HFFc6 (cell line): ENCODE results near the gene ZBTB16. TPM values are rescaled to one million over a fixed set of nuclear protein-coding genes. Genes with fewer than 3 reads are reported as not detected.

ENCODE experiments used
- DNase-seq: peaks from one replicate; pipeline ENCODE4 v3.0.0-alpha.2; 2018
- H3K27ac Mint-ChIP-seq: 2 replicates; pipeline ENCODE4 v1.8.0; 2020; ENCODE audit warnings: mild to moderate bottlenecking, mixed read lengths
- H3K27me3 Mint-ChIP-seq: 2 replicates; pipeline ENCODE4 v1.8.0; 2021; ENCODE audit warnings: mild to moderate bottlenecking, moderate library complexity, mixed read lengths; ENCODE audit not compliant: insufficient read depth
- H3K36me3 Mint-ChIP-seq: 2 replicates; pipeline ENCODE4 v1.8.0; 2021; ENCODE audit warnings: low read depth, mixed read lengths
- H3K4me1 Mint-ChIP-seq: 2 replicates; pipeline ENCODE4 v1.8.0; 2020; ENCODE audit warnings: low read depth, mixed read lengths
- H3K4me3 Mint-ChIP-seq: 2 replicates; pipeline ENCODE4 v1.8.0; 2020; ENCODE audit warnings: mild to moderate bottlenecking, moderate library complexity, mixed read lengths
- H3K9me3 Mint-ChIP-seq: 2 replicates; pipeline ENCODE4 v1.8.0; 2020; ENCODE audit warnings: mild to moderate bottlenecking, mixed read lengths
- total RNA-seq, 6 experiments: library from RNA; stranded (reverse); fragmentation: NEBNext Ultra II Directional; extraction: Animal tissue kit (Norgen Biotek cat#: 25700); gene quantifications; 2 replicates in 1 of 6; 3 replicates in 5 of 6; pipeline ENCODE4 v1.2.3, GENCODE V29; 2021
- TF ChIP-seq, protein P1 (sequence below): fragments of 200-600 bp; sonication (generic); IDR thresholded peaks from 2 replicates; pipeline ENCODE4 v1.5.0; 2021; ENCODE audit warnings: antibody characterized with exemption, mild to moderate bottlenecking

The ZBTB16 gene
- total RNA-seq, 6 experiments from 2014 or later = not detected

- TF ChIP-seq, protein P1, sequence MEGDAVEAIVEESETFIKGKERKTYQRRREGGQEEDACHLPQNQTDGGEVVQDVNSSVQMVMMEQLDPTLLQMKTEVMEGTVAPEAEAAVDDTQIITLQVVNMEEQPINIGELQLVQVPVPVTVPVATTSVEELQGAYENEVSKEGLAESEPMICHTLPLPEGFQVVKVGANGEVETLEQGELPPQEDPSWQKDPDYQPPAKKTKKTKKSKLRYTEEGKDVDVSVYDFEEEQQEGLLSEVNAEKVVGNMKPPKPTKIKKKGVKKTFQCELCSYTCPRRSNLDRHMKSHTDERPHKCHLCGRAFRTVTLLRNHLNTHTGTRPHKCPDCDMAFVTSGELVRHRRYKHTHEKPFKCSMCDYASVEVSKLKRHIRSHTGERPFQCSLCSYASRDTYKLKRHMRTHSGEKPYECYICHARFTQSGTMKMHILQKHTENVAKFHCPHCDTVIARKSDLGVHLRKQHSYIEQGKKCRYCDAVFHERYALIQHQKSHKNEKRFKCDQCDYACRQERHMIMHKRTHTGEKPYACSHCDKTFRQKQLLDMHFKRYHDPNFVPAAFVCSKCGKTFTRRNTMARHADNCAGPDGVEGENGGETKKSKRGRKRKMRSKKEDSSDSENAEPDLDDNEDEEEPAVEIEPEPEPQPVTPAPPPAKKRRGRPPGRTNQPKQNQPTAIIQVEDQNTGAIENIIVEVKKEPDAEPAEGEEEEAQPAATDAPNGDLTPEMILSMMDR = no peak
- peaks cover 52% of the 10 kb centered on the region for H3K27me3 Mint-ChIP-seq
- DNase-seq = no peak
- H3K27ac Mint-ChIP-seq = no peak overlapping the region
- no peaks in the 10 kb centered on the region for H3K9me3 Mint-ChIP-seq
- no peaks in the 10 kb centered on the region for H3K4me1 Mint-ChIP-seq
- H3K4me3 Mint-ChIP-seq = no peak overlapping the region
- no peaks in the 10 kb centered on the region for H3K36me3 Mint-ChIP-seq
These were observed 49.1 kb downstream of the ZBTB16 start for GRCh38 chr11:114108501-114109205.

GRCh38 chr11:114109206-114110090, 49.9 kb downstream of the ZBTB16 start:
- TF ChIP-seq, protein P1 = no peak
- DNase-seq = no peak
- no peaks in the 10 kb centered on the region for H3K36me3 Mint-ChIP-seq
- no peak overlapping the region for H3K4me3 Mint-ChIP-seq
- H3K27me3 Mint-ChIP-seq = peaks cover 51% of the 10 kb centered on the region
- no peak overlapping the region for H3K27ac Mint-ChIP-seq
- H3K9me3 Mint-ChIP-seq = no peaks in the 10 kb centered on the region
- H3K4me1 Mint-ChIP-seq = no peaks in the 10 kb centered on the region

- no peak overlapping the region for H3K27ac Mint-ChIP-seq
- TF ChIP-seq, protein P1 = no peak
- no peak for DNase-seq
- H3K36me3 Mint-ChIP-seq = no peaks in the 10 kb centered on the region
- no peaks in the 10 kb centered on the region for H3K9me3 Mint-ChIP-seq
- H3K4me3 Mint-ChIP-seq = no peak overlapping the region
- peaks cover 53% of the 10 kb centered on the region for H3K27me3 Mint-ChIP-seq
- no peaks in the 10 kb centered on the region for H3K4me1 Mint-ChIP-seq
These were observed 50.6 kb downstream of the ZBTB16 start for GRCh38 chr11:114110123-114110522.

GRCh38 chr11:114110952-114111947, 51.7 kb downstream of the ZBTB16 start:
- Mint-ChIP-seq H3K27ac (no peak overlapping the region), H3K9me3 (no peaks in the 10 kb centered on the region), H3K27me3 (peaks cover 51% of the 10 kb centered on the region), H3K4me3 (no peak overlapping the region), H3K36me3 (no peaks in the 10 kb centered on the region), H3K4me1 (no peaks in the 10 kb centered on the region)
- DNase-seq = no peak
- TF ChIP-seq, protein P1 = no peak

DNA sequence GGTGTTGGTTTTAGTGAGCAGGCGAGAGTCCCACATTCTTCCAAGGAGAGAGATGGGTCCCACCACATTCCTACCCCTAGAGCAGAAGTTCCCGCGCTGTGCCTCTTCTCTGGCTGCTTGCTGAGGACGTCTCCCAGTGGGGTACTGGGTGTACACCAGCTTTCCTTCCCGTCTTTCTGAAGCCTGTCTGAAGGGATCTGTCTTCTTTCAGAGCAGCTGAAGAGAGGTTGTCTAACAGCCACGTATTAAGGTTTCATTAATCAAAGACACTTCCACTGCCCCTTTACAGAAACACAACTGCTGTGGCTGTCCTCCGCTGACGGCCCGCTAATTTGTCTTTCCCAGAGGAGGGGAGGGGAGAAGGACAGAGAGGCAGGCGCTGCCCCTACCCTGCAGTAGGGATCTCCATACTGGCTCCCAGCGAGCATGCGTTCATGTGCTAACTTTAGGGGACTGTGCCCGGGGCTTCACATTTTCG, 56.0 kb downstream of the ZBTB16 start:
- H3K27ac Mint-ChIP-seq = no peak overlapping the region
- no peaks in the 10 kb centered on the region for H3K4me1 Mint-ChIP-seq
- TF ChIP-seq, protein P1 = no peak
- H3K9me3 Mint-ChIP-seq = no peaks in the 10 kb centered on the region
- H3K4me3 Mint-ChIP-seq = no peak overlapping the region
- no peaks in the 10 kb centered on the region for H3K36me3 Mint-ChIP-seq
- peaks cover 50% of the 10 kb centered on the region for H3K27me3 Mint-ChIP-seq
- DNase-seq = no peak
